Heart left ventricle (tissue), 13 donors: ENCODE data around the gene PPP2R2D.

ENCODE experiments used
- POLR2A ChIP-seq, 2 donors: fragments of 450-650 bp; IDR thresholded peaks; one replicate each; pipeline ENCODE4 v1.6.1; 2017; ENCODE audit warnings: antibody characterized with exemption in 2 of 2, mild to moderate bottlenecking in 2 of 2, moderate library complexity in 2 of 2
- TF ChIP-seq, protein P1 (sequence below), 12 donors: fragments of 200-600 bp; sonication (generic) in 4 of 12; IDR thresholded peaks; one replicate each; pipeline versions ENCODE4 v1.5.0 to v1.8.0; 2018 to 2022; ENCODE audit warnings: antibody characterized with exemption in 12 of 12, mild to moderate bottlenecking in 5 of 12
- donor health status: ischemic (EF 13 %, LVEDD 7.1; RV severe dilation, severe dysfunction).
- donor health status: DM: no; HTN: yes; CAD: no.
- donor health status: DM: no; HTN: no; CAD: no.
- donor health status: ischemic (EF 25% LVEDD 6.9; RV normal size, moderate dysfunction).
- donor health status: ischemic (EF 25% LVEDD 5.7; RV mildly dilated, moderate dysfunction).
- donor health status: ischemic (EF 35%, LVEDD 5.7; RV mildly dilated, moderate dysfunction).
- donor health status: nonischemic (EF 11% LVEDD 7.7; RV severe dilation, severe dysfunction).
- donor health status: DM: yes; HTN: yes; CAD: no.
- donor health status: PGD.
- donor health status: ischemic (EF 29% LVEDD 5.4; RV normal size, mild dysfunction).
- donor health status: nonischemic (EF 23%, LVEDD 6.1; RV moderate dilation, normal function).

DNA sequence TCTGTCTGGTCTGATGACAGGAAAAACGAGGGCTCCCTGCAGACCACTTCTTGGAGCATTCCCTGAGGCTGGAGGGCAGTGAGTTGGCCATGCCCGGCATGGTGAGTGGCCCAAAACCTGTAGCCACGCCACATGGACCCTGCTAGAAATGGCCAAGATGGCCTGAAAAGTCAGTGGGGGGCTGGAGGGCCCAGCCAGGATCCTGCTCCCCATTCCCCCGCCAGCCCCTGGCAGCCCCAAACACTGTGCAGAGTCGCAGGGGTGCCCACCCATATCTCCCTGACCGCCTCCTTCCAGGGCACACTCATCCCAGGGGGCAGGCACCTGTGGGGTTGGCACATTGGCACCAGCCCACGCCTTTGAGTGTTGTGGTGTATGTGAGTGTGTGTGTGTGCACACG is 18.7 kb upstream of the PPP2R2D start:
- TF ChIP-seq, protein P1, sequence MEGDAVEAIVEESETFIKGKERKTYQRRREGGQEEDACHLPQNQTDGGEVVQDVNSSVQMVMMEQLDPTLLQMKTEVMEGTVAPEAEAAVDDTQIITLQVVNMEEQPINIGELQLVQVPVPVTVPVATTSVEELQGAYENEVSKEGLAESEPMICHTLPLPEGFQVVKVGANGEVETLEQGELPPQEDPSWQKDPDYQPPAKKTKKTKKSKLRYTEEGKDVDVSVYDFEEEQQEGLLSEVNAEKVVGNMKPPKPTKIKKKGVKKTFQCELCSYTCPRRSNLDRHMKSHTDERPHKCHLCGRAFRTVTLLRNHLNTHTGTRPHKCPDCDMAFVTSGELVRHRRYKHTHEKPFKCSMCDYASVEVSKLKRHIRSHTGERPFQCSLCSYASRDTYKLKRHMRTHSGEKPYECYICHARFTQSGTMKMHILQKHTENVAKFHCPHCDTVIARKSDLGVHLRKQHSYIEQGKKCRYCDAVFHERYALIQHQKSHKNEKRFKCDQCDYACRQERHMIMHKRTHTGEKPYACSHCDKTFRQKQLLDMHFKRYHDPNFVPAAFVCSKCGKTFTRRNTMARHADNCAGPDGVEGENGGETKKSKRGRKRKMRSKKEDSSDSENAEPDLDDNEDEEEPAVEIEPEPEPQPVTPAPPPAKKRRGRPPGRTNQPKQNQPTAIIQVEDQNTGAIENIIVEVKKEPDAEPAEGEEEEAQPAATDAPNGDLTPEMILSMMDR (IDR thresholded peaks at IDR 0.05): no peak
- no peak for TF ChIP-seq POLR2A (IDR thresholded peaks at IDR 0.05)
